K562 (cell line): ENCODE data around the gene CORT. TPM values are rescaled to one million over a fixed set of nuclear protein-coding genes. Genes with fewer than 3 reads are reported as not detected.

ENCODE experiments used
- ARID2 ChIP-seq: fragments of 450-650 bp; IDR thresholded peaks from 2 replicates; pipeline ENCODE4 v1.6.1; 2017; ENCODE audit warnings: antibody characterized with exemption, mild to moderate bottlenecking
- CBX5 ChIP-seq: IDR thresholded peaks from 2 replicates; pipeline ENCODE4 v1.6.1; 2014; ENCODE audit warnings: low read depth, borderline replicate concordance
- ETV6 ChIP-seq, 3 experiments: fragments of 150-350 bp in 1 of 3; sonication (generic) in 1 of 3; formaldehyde crosslinking in 1 of 3; IDR thresholded peaks; 2 replicates each; pipeline versions ENCODE4 v1.6.1 to v1.8.0; 2014 to 2022; ENCODE audit warnings: borderline replicate concordance in 2 of 3, low read depth in 2 of 3, antibody characterized with exemption in 1 of 3, low read length in 1 of 3, mild to moderate bottlenecking in 1 of 3, missing genetic modification reagents in 1 of 3
- HCFC1 ChIP-seq: IDR thresholded peaks from 2 replicates; pipeline ENCODE4 v1.6.1; 2012; ENCODE audit warnings: low read depth, low read length, improper control_type of control experiment
- KLF16 ChIP-seq: IDR thresholded peaks from 2 replicates; pipeline ENCODE4 v1.6.1; 2016; ENCODE audit warnings: antibody characterized with exemption
- MTA1 ChIP-seq: fragments of 450-650 bp; IDR thresholded peaks from 2 replicates; pipeline ENCODE4 v1.6.1; 2017; ENCODE audit warnings: borderline replicate concordance
- RCOR1 ChIP-seq, 2 experiments: IDR thresholded peaks; 2 replicates each; pipeline ENCODE4 v1.6.1; 2012; ENCODE audit warnings: low read depth in 2 of 2, low read length in 2 of 2, borderline replicate concordance in 1 of 2, improper control_type of control experiment in 1 of 2
- RHOXF2B ChIP-seq: fragments of 250-450 bp; sonication (Bioruptor Pico); conservative IDR thresholded peaks from 2 replicates; pipeline ENCODE4 v1.5.1; 2021
- RNF2 ChIP-seq: sonication (generic); IDR thresholded peaks from 2 replicates; pipeline ENCODE4 v1.6.1; 2016
- SMC3 ChIP-seq: conservative IDR thresholded peaks from 2 replicates; pipeline ENCODE4 v1.6.1; 2011; ENCODE audit warnings: low read depth, low read length, improper control_type of control experiment; ENCODE audit not compliant: insufficient read depth
- TAF7 ChIP-seq: fragments of 450-650 bp; IDR thresholded peaks from 2 replicates; pipeline ENCODE4 v1.6.1; 2016; ENCODE audit warnings: missing genetic modification characterization, missing compliant biosample characterization
- TEAD1 ChIP-seq, 2 experiments: fragments of 450-650 bp in 1 of 2; sonication (generic) in 1 of 2; formaldehyde crosslinking; IDR thresholded peaks; 2 replicates each; pipeline versions ENCODE4 v1.4.0 to v1.8.0; 2020 to 2022; ENCODE audit warnings: mild to moderate bottlenecking in 2 of 2, missing genetic modification reagents in 1 of 2
- ZNF445 ChIP-seq: fragments of 250-450 bp; sonication (Bioruptor Pico); IDR thresholded peaks from 2 replicates; pipeline ENCODE4 v1.4.0; 2020; ENCODE audit warnings: low read depth, mild to moderate bottlenecking, moderate library complexity
- polyA plus RNA-seq, 8 experiments: library from polyadenylated mRNA; depleted of rRNA in 4 of 8; stranded (reverse) in 5 of 8; unstranded in 3 of 8; fragments of >200 nt; fragmentation: Nextera tagmentation in 2 of 8; fragmentation: Illumina TruSeq in 1 of 8; extraction: Ambion mirVana in 2 of 8; extraction: Trizol in 1 of 8; gene quantifications; 2 replicates each; pipeline versions ENCODE4 v1.2.1 to v1.2.3, GENCODE V29; 2011 to 2014; ENCODE audit warnings: inconsistent platforms in 1 of 8, missing spikeins in 1 of 8
- total RNA-seq, 7 experiments: library from RNA; depleted of rRNA in 6 of 7; stranded (reverse); fragments of >200 nt in 6 of 7; fragmentation: Illumina TruSeq in 2 of 7; extraction: Trizol in 2 of 7; gene quantifications; 2 replicates each; pipeline versions ENCODE4 v1.2.1 to v1.2.3, GENCODE V29; 2011 to 2021; ENCODE audit warnings: low replicate concordance in 1 of 7
- TF ChIP-seq, protein P1 (sequence below), 3 experiments: IDR thresholded peaks in 2 of 3; conservative IDR thresholded peaks in 1 of 3; 2 replicates each; pipeline ENCODE4 v1.5.1; 2011 to 2012; ENCODE audit warnings: low read length in 3 of 3, mild to moderate bottlenecking in 3 of 3, control low read depth in 2 of 3, improper control_type of control experiment in 1 of 3, inconsistent platforms in 1 of 3, low read depth in 1 of 3, mixed read lengths in 1 of 3, moderate library complexity in 1 of 3; ENCODE audit not compliant: insufficient read depth in 2 of 3
- TF ChIP-seq, protein P2 (sequence below): sonication (generic); formaldehyde crosslinking; IDR thresholded peaks from 2 replicates; pipeline ENCODE4 v1.8.0; 2022; ENCODE audit warnings: mild to moderate bottlenecking, missing genetic modification reagents
- TF ChIP-seq, protein P3 (sequence below): fragments of 250-450 bp; sonication (Bioruptor Pico); IDR thresholded peaks from 2 replicates; pipeline ENCODE4 v1.8.0; 2022; ENCODE audit warnings: moderate library complexity, mild to moderate bottlenecking, inconsistent platforms

The CORT gene
- total and polyA plus RNA-seq, 9 of the 15 experiments (the other 6 are each of a cell fraction or from before 2014, with no cell fraction given) = 0.08 to 0.54 (median 0.13) TPM; not detected in 5

DNA sequence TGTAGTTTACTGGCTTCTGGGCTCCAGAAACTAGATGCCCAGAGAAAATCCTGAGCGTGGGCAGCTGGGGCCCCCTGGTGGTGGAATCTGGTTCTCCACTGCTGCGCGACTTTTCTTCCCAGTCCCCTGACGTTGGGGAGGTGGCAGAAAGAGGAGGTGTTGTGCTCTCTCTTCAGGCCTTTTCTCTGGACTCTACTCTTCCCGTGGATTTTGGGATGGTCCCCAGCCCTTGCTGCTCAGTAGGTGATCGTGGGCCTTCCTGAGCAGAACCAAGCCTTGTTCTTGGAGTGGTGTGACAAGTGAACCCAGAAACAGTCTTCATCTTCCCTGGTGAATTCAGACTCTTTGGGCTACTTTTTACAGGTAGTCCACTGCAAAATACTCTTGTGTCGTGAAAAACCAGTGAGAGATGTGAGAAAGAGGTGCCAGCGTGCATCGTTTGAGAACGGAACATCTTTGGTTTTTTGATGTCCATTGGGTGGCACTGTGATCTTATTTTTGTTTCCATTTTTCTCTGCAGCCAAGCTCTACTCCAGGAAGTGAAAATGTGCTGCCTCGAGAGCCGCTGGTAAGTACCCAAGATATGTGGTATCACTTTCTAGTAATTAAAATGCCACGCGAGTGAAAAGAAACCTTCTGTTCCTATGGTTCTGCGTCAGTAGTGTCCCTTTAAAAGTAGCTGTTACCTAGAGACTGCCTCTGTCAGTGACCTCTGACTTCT, 45.1 kb downstream of the CORT start (continued):
- TF ChIP-seq, protein P1, sequence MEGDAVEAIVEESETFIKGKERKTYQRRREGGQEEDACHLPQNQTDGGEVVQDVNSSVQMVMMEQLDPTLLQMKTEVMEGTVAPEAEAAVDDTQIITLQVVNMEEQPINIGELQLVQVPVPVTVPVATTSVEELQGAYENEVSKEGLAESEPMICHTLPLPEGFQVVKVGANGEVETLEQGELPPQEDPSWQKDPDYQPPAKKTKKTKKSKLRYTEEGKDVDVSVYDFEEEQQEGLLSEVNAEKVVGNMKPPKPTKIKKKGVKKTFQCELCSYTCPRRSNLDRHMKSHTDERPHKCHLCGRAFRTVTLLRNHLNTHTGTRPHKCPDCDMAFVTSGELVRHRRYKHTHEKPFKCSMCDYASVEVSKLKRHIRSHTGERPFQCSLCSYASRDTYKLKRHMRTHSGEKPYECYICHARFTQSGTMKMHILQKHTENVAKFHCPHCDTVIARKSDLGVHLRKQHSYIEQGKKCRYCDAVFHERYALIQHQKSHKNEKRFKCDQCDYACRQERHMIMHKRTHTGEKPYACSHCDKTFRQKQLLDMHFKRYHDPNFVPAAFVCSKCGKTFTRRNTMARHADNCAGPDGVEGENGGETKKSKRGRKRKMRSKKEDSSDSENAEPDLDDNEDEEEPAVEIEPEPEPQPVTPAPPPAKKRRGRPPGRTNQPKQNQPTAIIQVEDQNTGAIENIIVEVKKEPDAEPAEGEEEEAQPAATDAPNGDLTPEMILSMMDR (IDR thresholded peaks at IDR 0.05 in 2 of 3, conservative IDR thresholded peaks at IDR 0.05 in 1 of 3; ENCODE audit: insufficient read depth in 2 of 3, low read depth in 1 of 3, low read length in 3 of 3) = peak; percentile 94 to 97 (median 95)
- TF ChIP-seq, protein P2, sequence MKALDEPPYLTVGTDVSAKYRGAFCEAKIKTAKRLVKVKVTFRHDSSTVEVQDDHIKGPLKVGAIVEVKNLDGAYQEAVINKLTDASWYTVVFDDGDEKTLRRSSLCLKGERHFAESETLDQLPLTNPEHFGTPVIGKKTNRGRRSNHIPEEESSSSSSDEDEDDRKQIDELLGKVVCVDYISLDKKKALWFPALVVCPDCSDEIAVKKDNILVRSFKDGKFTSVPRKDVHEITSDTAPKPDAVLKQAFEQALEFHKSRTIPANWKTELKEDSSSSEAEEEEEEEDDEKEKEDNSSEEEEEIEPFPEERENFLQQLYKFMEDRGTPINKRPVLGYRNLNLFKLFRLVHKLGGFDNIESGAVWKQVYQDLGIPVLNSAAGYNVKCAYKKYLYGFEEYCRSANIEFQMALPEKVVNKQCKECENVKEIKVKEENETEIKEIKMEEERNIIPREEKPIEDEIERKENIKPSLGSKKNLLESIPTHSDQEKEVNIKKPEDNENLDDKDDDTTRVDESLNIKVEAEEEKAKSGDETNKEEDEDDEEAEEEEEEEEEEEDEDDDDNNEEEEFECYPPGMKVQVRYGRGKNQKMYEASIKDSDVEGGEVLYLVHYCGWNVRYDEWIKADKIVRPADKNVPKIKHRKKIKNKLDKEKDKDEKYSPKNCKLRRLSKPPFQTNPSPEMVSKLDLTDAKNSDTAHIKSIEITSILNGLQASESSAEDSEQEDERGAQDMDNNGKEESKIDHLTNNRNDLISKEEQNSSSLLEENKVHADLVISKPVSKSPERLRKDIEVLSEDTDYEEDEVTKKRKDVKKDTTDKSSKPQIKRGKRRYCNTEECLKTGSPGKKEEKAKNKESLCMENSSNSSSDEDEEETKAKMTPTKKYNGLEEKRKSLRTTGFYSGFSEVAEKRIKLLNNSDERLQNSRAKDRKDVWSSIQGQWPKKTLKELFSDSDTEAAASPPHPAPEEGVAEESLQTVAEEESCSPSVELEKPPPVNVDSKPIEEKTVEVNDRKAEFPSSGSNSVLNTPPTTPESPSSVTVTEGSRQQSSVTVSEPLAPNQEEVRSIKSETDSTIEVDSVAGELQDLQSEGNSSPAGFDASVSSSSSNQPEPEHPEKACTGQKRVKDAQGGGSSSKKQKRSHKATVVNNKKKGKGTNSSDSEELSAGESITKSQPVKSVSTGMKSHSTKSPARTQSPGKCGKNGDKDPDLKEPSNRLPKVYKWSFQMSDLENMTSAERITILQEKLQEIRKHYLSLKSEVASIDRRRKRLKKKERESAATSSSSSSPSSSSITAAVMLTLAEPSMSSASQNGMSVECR (CRISPR knock-in tag) = peak; percentile 31; the same call in 1 of the 2 replicates
- TF ChIP-seq ZNF445 (CRISPR knock-in tag) = no peak
- peak in 1 of 2 experiments; percentile 58; a peak in 1 of 4 replicates for TF ChIP-seq TEAD1 (CRISPR knock-in tag; IDR thresholded peaks at IDR 0.05)
- no peak for TF ChIP-seq CBX5
- TF ChIP-seq RHOXF2B (CRISPR knock-in tag) = no peak
- TF ChIP-seq ARID2 = no peak; the same call in 1 of the 2 replicates
- peak in 1 of 2 experiments; percentile 50; a peak in 1 of 4 replicates for TF ChIP-seq RCOR1 (IDR thresholded peaks at IDR 0.05; ENCODE audit: borderline replicate concordance in 1 of 2, low read depth in 2 of 2, low read length in 2 of 2)
- TF ChIP-seq ETV6 (IDR thresholded peaks at IDR 0.05; ENCODE audit: borderline replicate concordance in 1 of 2, low read depth in 2 of 2, low read length in 1 of 2) = 0 out of 4 replicates have a peak, but pooled peaks of 1 of the 2 experiments have one; percentile 4
- no peak for TF ChIP-seq ETV6 (CRISPR knock-in tag; IDR thresholded peaks at IDR 0.05; ENCODE audit: borderline replicate concordance)
- TF ChIP-seq HCFC1 = 0 out of 2 replicates have a peak, but pooled peaks have one; percentile 30
- peak; percentile 69 for TF ChIP-seq KLF16
- no peak for TF ChIP-seq TAF7 (tag)
- no peak for TF ChIP-seq MTA1
- TF ChIP-seq, protein P3, sequence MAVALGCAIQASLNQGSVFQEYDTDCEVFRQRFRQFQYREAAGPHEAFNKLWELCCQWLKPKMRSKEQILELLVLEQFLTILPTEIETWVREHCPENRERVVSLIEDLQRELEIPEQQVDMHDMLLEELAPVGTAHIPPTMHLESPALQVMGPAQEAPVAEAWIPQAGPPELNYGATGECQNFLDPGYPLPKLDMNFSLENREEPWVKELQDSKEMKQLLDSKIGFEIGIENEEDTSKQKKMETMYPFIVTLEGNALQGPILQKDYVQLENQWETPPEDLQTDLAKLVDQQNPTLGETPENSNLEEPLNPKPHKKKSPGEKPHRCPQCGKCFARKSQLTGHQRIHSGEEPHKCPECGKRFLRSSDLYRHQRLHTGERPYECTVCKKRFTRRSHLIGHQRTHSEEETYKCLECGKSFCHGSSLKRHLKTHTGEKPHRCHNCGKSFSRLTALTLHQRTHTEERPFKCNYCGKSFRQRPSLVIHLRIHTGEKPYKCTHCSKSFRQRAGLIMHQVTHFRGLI (CRISPR knock-in tag) = no peak
- TF ChIP-seq SMC3 = peak; percentile 80
- TF ChIP-seq RNF2 = no peak
